Stimulated activated CD4-positive, alpha-beta T cell treated with anti-CD3 and anti-CD28 coated beads, Interleukin-1b, Interleukin-23, amount 100 ng/mL, for 48 hours (primary cell): ENCODE data around the gene LIN37.
"Not testable (repeated sequence)": the region's sequence is repeated elsewhere in the genome, so short reads cannot be mapped to it uniquely, and the experiment has no call there.

Experiments used
- DNase-seq: peaks from one replicate; pipeline ENCODE4 v3.0.0-alpha.2; 2020

The LIN37 gene

GRCh38 chr19:35754370-35755130, 6.2 kb downstream of the LIN37 start:
- no peak for DNase-seq

- DNase-seq = no peak
Observed at GRCh38 chr19:35755131-35755549, 6.8 kb downstream of the LIN37 start.

GRCh38 chr19:35755550-35756376, 7.4 kb downstream of the LIN37 start:
- peak; percentile 57 for DNase-seq

- no peak for DNase-seq
Observed at GRCh38 chr19:35756377-35757230, 8.2 kb downstream of the LIN37 start, which contains the start of gene HSPB6. Gene HSPB6 (minus strand): TSS chr19:35757029. CDS start chr19:35757008, 21 bp downstream.

- DNase-seq = peak; percentile 44
Observed at GRCh38 chr19:35757231-35757748, 8.9 kb downstream of the LIN37 start.

- peak; percentile 99 for DNase-seq
Observed at GRCh38 chr19:35757749-35758608, 9.6 kb downstream of the LIN37 start, which contains the start of gene PROSER3. Gene PROSER3 (plus strand): TSS chr19:35758176. CDS start chr19:35758216, 40 bp downstream.

GRCh38 chr19:35759697-35760096, 11.3 kb downstream of the LIN37 start:
- DNase-seq = no peak

- no peak for DNase-seq
Observed at GRCh38 chr19:35760711-35761349, 12.5 kb downstream of the LIN37 start.

- no peak for DNase-seq
Observed at GRCh38 chr19:35764432-35765315, 16.3 kb downstream of the LIN37 start.

- DNase-seq = no peak
Observed at GRCh38 chr19:35766571-35767104, 18.3 kb downstream of the LIN37 start.

GRCh38 chr19:35767288-35768081, 19.1 kb downstream of the LIN37 start:
- DNase-seq = no peak

- no peak for DNase-seq
Observed at GRCh38 chr19:35768082-35768421, 19.7 kb downstream of the LIN37 start.

- not testable (repeated sequence) for DNase-seq
Observed at GRCh38 chr19:35772362-35772761, 24.0 kb downstream of the LIN37 start.

- no peak for DNase-seq
Observed at GRCh38 chr19:35773020-35773806, 24.8 kb downstream of the LIN37 start.

GRCh38 chr19:35774274-35775045, 26.1 kb downstream of the LIN37 start:
- DNase-seq = no peak

GRCh38 chr19:35775046-35775297, 26.6 kb downstream of the LIN37 start:
- DNase-seq = no peak

GRCh38 chr19:35775298-35776101, 27.1 kb downstream of the LIN37 start, which contains the start of gene ARHGAP33:
Gene ARHGAP33 (plus strand): TSS chr19:35775564. CDS start chr19:35775659, 95 bp downstream.
- peak; percentile 99 for DNase-seq
